GM18520 (cell line): ENCODE measurements around the gene RAD23A.

Experiments used
- ATAC-seq: cut with Tn5 transposase; IDR thresholded peaks from one replicate; pipeline ENCODE4 v1.9.1; 2021; ENCODE audit not compliant: unreplicated experiment

Gene RAD23A

GRCh38 chr19:12984143-12984627 is 38.5 kb downstream of the RAD23A start:
- no peak for ATAC-seq

GRCh38 chr19:12984683-12985048 is 39.0 kb downstream of the RAD23A start:
- ATAC-seq, result no peak

- no peak for ATAC-seq
Measured at GRCh38 chr19:12985049-12985776, 39.6 kb downstream of the RAD23A start.

- ATAC-seq, result no peak
Measured at GRCh38 chr19:12986726-12987125, 41.1 kb downstream of the RAD23A start.

GRCh38 chr19:12987190-12987589 is 41.5 kb downstream of the RAD23A start:
- no peak for ATAC-seq

GRCh38 chr19:12987781-12988180 is 42.1 kb downstream of the RAD23A start:
- ATAC-seq, result no peak

GRCh38 chr19:12990431-12990830 is 44.8 kb downstream of the RAD23A start:
- no peak for ATAC-seq

GRCh38 chr19:12990853-12991252 is 45.2 kb downstream of the RAD23A start:
- no peak for ATAC-seq

- no peak for ATAC-seq
Measured at GRCh38 chr19:12991296-12991695, 45.6 kb downstream of the RAD23A start.

- no peak for ATAC-seq
Measured at GRCh38 chr19:12992729-12993128, 47.1 kb downstream of the RAD23A start.

GRCh38 chr19:12993562-12993961 is 47.9 kb downstream of the RAD23A start:
- no peak for ATAC-seq

GRCh38 chr19:12994701-12995595 is 49.3 kb downstream of the RAD23A start, which contains the start of gene NFIX:
Gene NFIX, plus strand, starts transcription at chr19:12995475. Its CDS starts 363 bp downstream, at chr19:12995838.
- no peak for ATAC-seq

- ATAC-seq, result no peak
Measured at GRCh38 chr19:12995596-12996405, 50.1 kb downstream of the RAD23A start.

- no peak for ATAC-seq
Measured at GRCh38 chr19:12996406-12997094, 50.9 kb downstream of the RAD23A start.

- no peak for ATAC-seq
Measured at GRCh38 chr19:12997179-12997966, 51.7 kb downstream of the RAD23A start.

- ATAC-seq, result no peak
Measured at GRCh38 chr19:12997967-12998940, 52.6 kb downstream of the RAD23A start.

- ATAC-seq, result no peak
Measured at GRCh38 chr19:13001166-13001501, 55.5 kb downstream of the RAD23A start.

GRCh38 chr19:13001502-13002165 is 56.0 kb downstream of the RAD23A start:
- ATAC-seq, result no peak
